Measurements from ENCODE around the gene BRD4.

The BRD4 gene

GRCh38 chr19:15268192-15268927 lies 64.0 kb downstream of the BRD4 start:
- Histone ChIP-seq H3K79me2 (ENCODE audit: insufficient read depth, low read length) (peaks cover 99% of the 10 kb centered on the region), H3K4me1 (ENCODE audit: insufficient read depth, low read length) (no peaks in the 10 kb centered on the region), H3K27me3 (ENCODE audit: insufficient read depth, low read length, poor library complexity) (no peaks in the 10 kb centered on the region), H3K4me2 (ENCODE audit: insufficient read depth, low read length) (no peak overlapping the region), H3K4me3 (ENCODE audit: low read depth in 1 of 2, low read length in 2 of 2) (no peak overlapping the region), H3K9ac (ENCODE audit: low read depth, low read length) (no peak overlapping the region), H3K27ac (ENCODE audit: low read length) (no peak overlapping the region), H3K36me3 (ENCODE audit: insufficient read depth, low read length) (peaks cover 99% of the 10 kb centered on the region), H2AFZ (ENCODE audit: low read depth, low read length) (no peak overlapping the region), H4K20me1 (ENCODE audit: insufficient read depth, low read length) (peaks cover 99% of the 10 kb centered on the region), H3K9me3 (ENCODE audit: insufficient read depth, low read length, severe bottlenecking) (no peaks in the 10 kb centered on the region)
- ATAC-seq (ENCODE audit: insufficient read depth, low read depth): no peak
- no peak for TF ChIP-seq CTCF (IDR thresholded peaks at IDR 0.05; ENCODE audit: borderline replicate concordance, extremely low read depth, low read length, poor library complexity, severe bottlenecking)
- TF ChIP-seq EZH2 (IDR thresholded peaks at IDR 0.05; ENCODE audit: borderline replicate concordance, low read depth, low read length, severe bottlenecking): no peak
- DNase-seq: no peak

GRCh38 chr19:15266683-15267082 lies 65.7 kb downstream of the BRD4 start:
- no peak overlapping the region for H3K27ac ChIP-seq (ENCODE audit: low read length)
- H4K20me1 ChIP-seq (ENCODE audit: insufficient read depth, low read length): peaks cover 93% of the 10 kb centered on the region

DNA sequence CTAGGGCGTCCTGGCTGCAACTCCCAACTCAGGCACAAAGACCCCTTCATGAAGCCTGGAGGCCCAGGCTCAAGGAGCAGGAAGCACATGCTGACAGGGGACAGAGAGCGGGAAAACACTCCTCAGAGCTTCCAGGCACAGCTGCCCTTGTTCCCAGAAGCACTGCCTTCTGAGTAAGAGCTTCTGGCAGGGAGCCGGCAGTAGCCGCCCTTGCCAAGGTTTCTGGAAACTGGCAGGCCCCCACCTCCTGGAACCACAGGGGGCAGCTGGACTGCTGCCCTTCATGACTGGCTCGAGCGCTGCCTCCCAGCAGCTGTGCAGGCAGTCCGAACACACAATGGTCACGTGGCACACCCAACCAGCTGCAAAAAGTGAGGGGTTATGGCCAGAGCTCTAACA lies 66.5 kb downstream of the BRD4 start:
- DNase-seq (no peak), ATAC-seq (ENCODE audit: insufficient read depth, low read depth) (no peak)
- no peaks in the 10 kb centered on the region for H3K27me3 ChIP-seq (ENCODE audit: insufficient read depth, low read length, poor library complexity)
- no peaks in the 10 kb centered on the region for H3K9me3 ChIP-seq (ENCODE audit: insufficient read depth, low read length, severe bottlenecking)
- TF ChIP-seq EZH2 (IDR thresholded peaks at IDR 0.05; ENCODE audit: borderline replicate concordance, low read depth, low read length, severe bottlenecking) (no peak), CTCF (IDR thresholded peaks at IDR 0.05; ENCODE audit: borderline replicate concordance, extremely low read depth, low read length, poor library complexity, severe bottlenecking) (no peak)
- H4K20me1 ChIP-seq (ENCODE audit: insufficient read depth, low read length): peaks cover 91% of the 10 kb centered on the region
- H3K9ac ChIP-seq (ENCODE audit: low read depth, low read length): no peak overlapping the region
- no peak overlapping the region for H3K27ac ChIP-seq (ENCODE audit: low read length)
- no peak overlapping the region for H2AFZ ChIP-seq (ENCODE audit: low read depth, low read length)
- peaks cover 99% of the 10 kb centered on the region for H3K36me3 ChIP-seq (ENCODE audit: insufficient read depth, low read length)
- no peak overlapping the region for H3K4me2 ChIP-seq (ENCODE audit: insufficient read depth, low read length)
- no peak overlapping the region for H3K4me3 ChIP-seq (ENCODE audit: low read depth in 1 of 2, low read length in 2 of 2)
- no peaks in the 10 kb centered on the region for H3K4me1 ChIP-seq (ENCODE audit: insufficient read depth, low read length)
- H3K79me2 ChIP-seq (ENCODE audit: insufficient read depth, low read length): peaks cover 92% of the 10 kb centered on the region

More at GRCh38 chr19:15266683-15267082, 65.7 kb downstream of the BRD4 start:
- H3K36me3 ChIP-seq (ENCODE audit: insufficient read depth, low read length): peaks cover 99% of the 10 kb centered on the region
- peaks cover 95% of the 10 kb centered on the region for H3K79me2 ChIP-seq (ENCODE audit: insufficient read depth, low read length)
- H3K4me3 ChIP-seq (ENCODE audit: low read depth in 1 of 2, low read length in 2 of 2): no peak overlapping the region
- H3K4me2 ChIP-seq (ENCODE audit: insufficient read depth, low read length): no peak overlapping the region
- no peak overlapping the region for H2AFZ ChIP-seq (ENCODE audit: low read depth, low read length)
- no peak for DNase-seq
- TF ChIP-seq CTCF (IDR thresholded peaks at IDR 0.05; ENCODE audit: borderline replicate concordance, extremely low read depth, low read length, poor library complexity, severe bottlenecking) (no peak), EZH2 (IDR thresholded peaks at IDR 0.05; ENCODE audit: borderline replicate concordance, low read depth, low read length, severe bottlenecking) (no peak)
- H3K9me3 ChIP-seq (ENCODE audit: insufficient read depth, low read length, severe bottlenecking): no peaks in the 10 kb centered on the region
- no peak overlapping the region for H3K9ac ChIP-seq (ENCODE audit: low read depth, low read length)
- ATAC-seq (ENCODE audit: insufficient read depth, low read depth): no peak
- H3K4me1 ChIP-seq (ENCODE audit: insufficient read depth, low read length): no peaks in the 10 kb centered on the region
- H3K27me3 ChIP-seq (ENCODE audit: insufficient read depth, low read length, poor library complexity): no peaks in the 10 kb centered on the region

Measured in DND-41 (cell line).